ENCODE results near the gene ADD2. TPM values are rescaled to one million over a fixed set of nuclear protein-coding genes. Genes with fewer than 3 reads are reported as not detected.

ADD2 gene
- total RNA-seq, 1 donor from 2014 or later, result 3.4 TPM

- no peaks in the 10 kb centered on the region for H3K27me3 ChIP-seq
Measured at GRCh38 chr2:70757966-70758365, 10.0 kb downstream of the ADD2 start.

GRCh38 chr2:70757360-70757759 lies 10.6 kb downstream of the ADD2 start:
- Histone ChIP-seq H3K27me3 (no peaks in the 10 kb centered on the region), H3K27ac (no peak overlapping the region), H3K4me1 (no peaks in the 10 kb centered on the region), H3K36me3 (no peaks in the 10 kb centered on the region), H3K4me3 (no peak overlapping the region), H3K9me3 (no peaks in the 10 kb centered on the region)
- no peak for TF ChIP-seq POLR2AphosphoS5 (IDR thresholded peaks at IDR 0.05; ENCODE audit: insufficient read depth in 1 of 2, low read depth in 1 of 2)
- TF ChIP-seq, protein P1, sequence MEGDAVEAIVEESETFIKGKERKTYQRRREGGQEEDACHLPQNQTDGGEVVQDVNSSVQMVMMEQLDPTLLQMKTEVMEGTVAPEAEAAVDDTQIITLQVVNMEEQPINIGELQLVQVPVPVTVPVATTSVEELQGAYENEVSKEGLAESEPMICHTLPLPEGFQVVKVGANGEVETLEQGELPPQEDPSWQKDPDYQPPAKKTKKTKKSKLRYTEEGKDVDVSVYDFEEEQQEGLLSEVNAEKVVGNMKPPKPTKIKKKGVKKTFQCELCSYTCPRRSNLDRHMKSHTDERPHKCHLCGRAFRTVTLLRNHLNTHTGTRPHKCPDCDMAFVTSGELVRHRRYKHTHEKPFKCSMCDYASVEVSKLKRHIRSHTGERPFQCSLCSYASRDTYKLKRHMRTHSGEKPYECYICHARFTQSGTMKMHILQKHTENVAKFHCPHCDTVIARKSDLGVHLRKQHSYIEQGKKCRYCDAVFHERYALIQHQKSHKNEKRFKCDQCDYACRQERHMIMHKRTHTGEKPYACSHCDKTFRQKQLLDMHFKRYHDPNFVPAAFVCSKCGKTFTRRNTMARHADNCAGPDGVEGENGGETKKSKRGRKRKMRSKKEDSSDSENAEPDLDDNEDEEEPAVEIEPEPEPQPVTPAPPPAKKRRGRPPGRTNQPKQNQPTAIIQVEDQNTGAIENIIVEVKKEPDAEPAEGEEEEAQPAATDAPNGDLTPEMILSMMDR (IDR thresholded peaks at IDR 0.05), result no peak
- no peak for TF ChIP-seq POLR2A (IDR thresholded peaks at IDR 0.05)
- intact Hi-C loops (cut with DNase I), result no loop called here
- DNase-seq (ENCODE audit: extremely low spot score in 2 of 2), result no peak

More at GRCh38 chr2:70757966-70758365, 10.0 kb downstream of the ADD2 start:
- no peaks in the 10 kb centered on the region for H3K9me3 ChIP-seq
- TF ChIP-seq, protein P1 (IDR thresholded peaks at IDR 0.05), result no peak
- TF ChIP-seq POLR2AphosphoS5 (IDR thresholded peaks at IDR 0.05; ENCODE audit: insufficient read depth in 1 of 2, low read depth in 1 of 2) (no peak), POLR2A (IDR thresholded peaks at IDR 0.05) (no peak)
- no peaks in the 10 kb centered on the region for H3K4me1 ChIP-seq
- no peaks in the 10 kb centered on the region for H3K36me3 ChIP-seq
- H3K4me3 ChIP-seq, result no peak overlapping the region
- no peak for DNase-seq (ENCODE audit: extremely low spot score in 2 of 2)
- intact Hi-C loops (cut with DNase I), result no loop called here
- no peak overlapping the region for H3K27ac ChIP-seq

DNA sequence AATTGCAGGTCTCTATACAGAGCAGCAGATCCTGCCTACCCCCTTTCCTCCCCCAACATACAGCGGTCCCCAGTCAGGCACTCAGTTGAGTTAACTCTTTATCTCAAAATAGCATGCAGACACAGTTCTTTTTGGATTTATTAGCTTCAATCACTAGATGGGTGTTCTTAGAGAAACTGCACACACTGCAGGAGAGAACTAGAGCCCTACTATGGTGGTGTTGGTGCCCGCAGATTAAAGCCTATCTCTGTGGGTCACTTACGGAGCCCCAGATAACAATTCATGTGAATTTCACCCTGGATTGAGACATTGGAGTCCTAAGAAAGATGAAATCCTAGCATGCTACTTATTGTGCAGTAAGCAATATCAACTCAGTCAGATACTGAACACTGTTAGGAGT lies 11.9 kb downstream of the ADD2 start:
- Histone ChIP-seq H3K27me3 (no peaks in the 10 kb centered on the region), H3K4me3 (no peak overlapping the region), H3K9me3 (no peaks in the 10 kb centered on the region), H3K4me1 (no peaks in the 10 kb centered on the region), H3K36me3 (no peaks in the 10 kb centered on the region), H3K27ac (no peak overlapping the region)
- intact Hi-C loops (cut with DNase I), result no loop called here
- TF ChIP-seq POLR2A (IDR thresholded peaks at IDR 0.05) (no peak), POLR2AphosphoS5 (IDR thresholded peaks at IDR 0.05; ENCODE audit: insufficient read depth in 1 of 2, low read depth in 1 of 2) (no peak)
- TF ChIP-seq, protein P1 (IDR thresholded peaks at IDR 0.05), result no peak
- no peak for DNase-seq (ENCODE audit: extremely low spot score in 2 of 2)

- Histone ChIP-seq H3K27me3 (no peaks in the 10 kb centered on the region), H3K4me3 (no peak overlapping the region), H3K4me1 (no peaks in the 10 kb centered on the region), H3K27ac (no peak overlapping the region), H3K36me3 (no peaks in the 10 kb centered on the region), H3K9me3 (no peaks in the 10 kb centered on the region)
- TF ChIP-seq, protein P1 (IDR thresholded peaks at IDR 0.05), result no peak
- no peak for DNase-seq (ENCODE audit: extremely low spot score in 2 of 2)
- intact Hi-C loops (cut with DNase I), result no loop called here
Measured at GRCh38 chr2:70753902-70754301, 14.1 kb downstream of the ADD2 start.

GRCh38 chr2:70753031-70753430 lies 15.0 kb downstream of the ADD2 start:
- Histone ChIP-seq H3K27ac (no peak overlapping the region), H3K4me1 (no peaks in the 10 kb centered on the region), H3K27me3 (no peaks in the 10 kb centered on the region), H3K9me3 (no peaks in the 10 kb centered on the region), H3K4me3 (no peak overlapping the region), H3K36me3 (no peaks in the 10 kb centered on the region)
- DNase-seq (ENCODE audit: extremely low spot score in 2 of 2), result no peak
- intact Hi-C loops (cut with DNase I), result no loop called here
- TF ChIP-seq POLR2AphosphoS5 (IDR thresholded peaks at IDR 0.05; ENCODE audit: insufficient read depth in 1 of 2, low read depth in 1 of 2), result no peak
- no peak for TF ChIP-seq POLR2A (IDR thresholded peaks at IDR 0.05)
- TF ChIP-seq, protein P1 (IDR thresholded peaks at IDR 0.05), result no peak
